Cardiac fibroblast (primary cell): ENCODE data around the gene GPM6B.
"Not testable (repeated sequence)": the region's sequence is repeated elsewhere in the genome, so short reads cannot be mapped to it uniquely, and the experiment has no call there.

Source experiments
- DNase-seq, 2 donors: peaks; one replicate each; pipeline versions ENCODE4 v3.0.0 to v3.0.0-alpha.2; 2010; ENCODE audit warnings: low read depth in 2 of 2
- H3K4me3 ChIP-seq, 2 donors: replicated peaks in 1 of 2; 1 replicate in 1 of 2; 2 replicates in 1 of 2; pipeline ENCODE4 v1.5.1; 2011; ENCODE audit warnings: low read depth in 2 of 2, low read length in 2 of 2, mild to moderate bottlenecking in 2 of 2, moderate library complexity in 1 of 2
- CTCF ChIP-seq: IDR thresholded peaks from one replicate; pipeline ENCODE4 v1.5.1; 2011; ENCODE audit warnings: low read depth, mild to moderate bottlenecking, low read length, inconsistent platforms

The GPM6B gene

GRCh38 chrX:13741695-13742094, 75.2 kb downstream of the GPM6B start:
- no peak overlapping the region for H3K4me3 ChIP-seq
- no peak for DNase-seq
- TF ChIP-seq CTCF, result no peak

- DNase-seq, result peak; percentile 94 to 96
- no peak for TF ChIP-seq CTCF
- peak within 1 kb of the TSS; percentile 76 for H3K4me3 ChIP-seq
Measured at GRCh38 chrX:13734278-13735172, 82.4 kb downstream of the GPM6B start, which contains the start of the genes OFD1 and TRAPPC2. Gene OFD1, plus strand, starts transcription at chrX:13734748. Its CDS starts 324 bp downstream, at chrX:13735072. Gene TRAPPC2, minus strand, starts transcription at chrX:13734620. Its CDS starts 14,657 bp downstream, at chrX:13719963.

GRCh38 chrX:13733506-13733905, 83.4 kb downstream of the GPM6B start:
- TF ChIP-seq CTCF, result no peak
- DNase-seq, result no peak
- H3K4me3 ChIP-seq, result peak overlapping the region; percentile 76

- DNase-seq, result peak in 1 of 2 donors; percentile 9
- no peak for TF ChIP-seq CTCF
- H3K4me3 ChIP-seq, result no peak overlapping the region
Measured at GRCh38 chrX:13732246-13733067, 84.4 kb downstream of the GPM6B start.

GRCh38 chrX:13730523-13730922, 86.4 kb downstream of the GPM6B start:
- not testable (repeated sequence) for H3K4me3 ChIP-seq, DNase-seq

- DNase-seq, H3K4me3 ChIP-seq: not testable (repeated sequence)
Measured at GRCh38 chrX:13726583-13726982, 90.3 kb downstream of the GPM6B start.

GRCh38 chrX:13724878-13725277, 92.0 kb downstream of the GPM6B start:
- not testable (repeated sequence) for H3K4me3 ChIP-seq, DNase-seq

- no peak overlapping the region for H3K4me3 ChIP-seq
- DNase-seq, result peak; percentile 51 to 58
- TF ChIP-seq CTCF, result no peak
Measured at GRCh38 chrX:13721819-13722519, 94.9 kb downstream of the GPM6B start.
